HL-60 (cell line): ENCODE measurements around the gene TNXB.

Source experiments
- DNase-seq, 2 experiments: peaks; one replicate each; pipeline ENCODE4 v3.0.0-alpha.2; 2010 to 2020; ENCODE audit warnings: low read depth in 1 of 2, low spot score in 1 of 2
- H3K27ac ChIP-seq: fragments of 250-450 bp; sonication (Bioruptor Pico); replicated peaks from 2 replicates; pipeline ENCODE4 v1.5.1; 2020; ENCODE audit warnings: mild to moderate bottlenecking, moderate library complexity
- H3K27me3 ChIP-seq: fragments of 250-450 bp; sonication (Bioruptor Pico); 2 replicates; pipeline ENCODE4 v1.5.1; 2021; ENCODE audit warnings: mild to moderate bottlenecking, moderate library complexity; ENCODE audit not compliant: insufficient read depth, poor library complexity, severe bottlenecking
- H3K4me3 ChIP-seq: replicated peaks from 2 replicates; pipeline ENCODE4 v1.5.1; 2011; ENCODE audit warnings: mild to moderate bottlenecking, control low read depth, low read length; ENCODE audit not compliant: insufficient read depth
- GABPA ChIP-seq: IDR thresholded peaks from 2 replicates; pipeline ENCODE4 v1.6.1; 2012; ENCODE audit warnings: low read depth
- POLR2AphosphoS5 ChIP-seq: IDR thresholded peaks from 2 replicates; pipeline ENCODE4 v1.6.1; 2012; ENCODE audit warnings: low read depth
- SPI1 ChIP-seq: IDR thresholded peaks from 2 replicates; pipeline ENCODE4 v1.6.1; 2012; ENCODE audit warnings: low read depth, mild to moderate bottlenecking, borderline replicate concordance
- TF ChIP-seq, protein P1 (sequence below): IDR thresholded peaks from one replicate; pipeline ENCODE4 v1.5.1; 2011; ENCODE audit warnings: low read length, control low read depth, inconsistent platforms; ENCODE audit not compliant: insufficient read depth
- TF ChIP-seq, protein P2 (sequence below): IDR thresholded peaks from 2 replicates; pipeline ENCODE4 v1.6.1; 2012; ENCODE audit warnings: low read depth; ENCODE audit not compliant: insufficient replicate concordance

Gene TNXB

DNA sequence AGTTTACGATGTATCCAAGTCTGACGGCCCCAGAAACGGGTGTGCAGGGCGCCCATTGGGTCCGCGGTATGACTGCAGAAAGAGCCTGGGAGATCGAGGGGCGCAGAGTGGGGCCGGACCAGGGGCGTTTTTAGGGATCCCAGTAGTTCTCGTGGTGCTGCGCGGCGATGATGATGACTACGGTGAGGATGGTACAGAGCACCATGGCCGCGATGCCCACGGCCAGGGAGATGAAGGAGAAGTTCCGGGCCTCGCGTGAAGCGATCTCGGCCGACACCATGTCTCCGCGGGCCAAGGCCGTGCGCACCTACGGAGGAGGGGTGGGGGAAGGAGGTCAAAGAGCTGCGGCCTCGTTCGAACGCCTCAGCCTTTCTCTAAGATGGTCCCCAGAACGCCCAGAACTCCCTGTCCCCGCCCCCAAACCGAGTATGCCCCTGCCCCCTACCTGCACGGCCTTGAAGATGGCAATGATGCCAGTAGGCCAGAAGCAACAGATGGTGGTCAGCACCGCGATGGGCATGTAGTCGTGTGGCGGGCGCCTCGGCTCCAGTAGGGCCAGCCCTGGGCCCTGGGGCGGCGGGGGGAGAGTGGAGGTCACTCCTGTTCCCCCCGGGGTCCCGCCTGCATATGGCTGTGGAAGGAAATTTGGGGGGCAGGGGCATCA is 40.1 kb upstream of the TNXB start:
- H3K27me3 ChIP-seq: peaks cover 40% of the 10 kb centered on the region
- H3K27ac ChIP-seq: no peak overlapping the region
- no peak overlapping the region for H3K4me3 ChIP-seq
- TF ChIP-seq, protein P1, sequence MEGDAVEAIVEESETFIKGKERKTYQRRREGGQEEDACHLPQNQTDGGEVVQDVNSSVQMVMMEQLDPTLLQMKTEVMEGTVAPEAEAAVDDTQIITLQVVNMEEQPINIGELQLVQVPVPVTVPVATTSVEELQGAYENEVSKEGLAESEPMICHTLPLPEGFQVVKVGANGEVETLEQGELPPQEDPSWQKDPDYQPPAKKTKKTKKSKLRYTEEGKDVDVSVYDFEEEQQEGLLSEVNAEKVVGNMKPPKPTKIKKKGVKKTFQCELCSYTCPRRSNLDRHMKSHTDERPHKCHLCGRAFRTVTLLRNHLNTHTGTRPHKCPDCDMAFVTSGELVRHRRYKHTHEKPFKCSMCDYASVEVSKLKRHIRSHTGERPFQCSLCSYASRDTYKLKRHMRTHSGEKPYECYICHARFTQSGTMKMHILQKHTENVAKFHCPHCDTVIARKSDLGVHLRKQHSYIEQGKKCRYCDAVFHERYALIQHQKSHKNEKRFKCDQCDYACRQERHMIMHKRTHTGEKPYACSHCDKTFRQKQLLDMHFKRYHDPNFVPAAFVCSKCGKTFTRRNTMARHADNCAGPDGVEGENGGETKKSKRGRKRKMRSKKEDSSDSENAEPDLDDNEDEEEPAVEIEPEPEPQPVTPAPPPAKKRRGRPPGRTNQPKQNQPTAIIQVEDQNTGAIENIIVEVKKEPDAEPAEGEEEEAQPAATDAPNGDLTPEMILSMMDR: no peak
- no peak for TF ChIP-seq POLR2AphosphoS5
- TF ChIP-seq, protein P2, sequence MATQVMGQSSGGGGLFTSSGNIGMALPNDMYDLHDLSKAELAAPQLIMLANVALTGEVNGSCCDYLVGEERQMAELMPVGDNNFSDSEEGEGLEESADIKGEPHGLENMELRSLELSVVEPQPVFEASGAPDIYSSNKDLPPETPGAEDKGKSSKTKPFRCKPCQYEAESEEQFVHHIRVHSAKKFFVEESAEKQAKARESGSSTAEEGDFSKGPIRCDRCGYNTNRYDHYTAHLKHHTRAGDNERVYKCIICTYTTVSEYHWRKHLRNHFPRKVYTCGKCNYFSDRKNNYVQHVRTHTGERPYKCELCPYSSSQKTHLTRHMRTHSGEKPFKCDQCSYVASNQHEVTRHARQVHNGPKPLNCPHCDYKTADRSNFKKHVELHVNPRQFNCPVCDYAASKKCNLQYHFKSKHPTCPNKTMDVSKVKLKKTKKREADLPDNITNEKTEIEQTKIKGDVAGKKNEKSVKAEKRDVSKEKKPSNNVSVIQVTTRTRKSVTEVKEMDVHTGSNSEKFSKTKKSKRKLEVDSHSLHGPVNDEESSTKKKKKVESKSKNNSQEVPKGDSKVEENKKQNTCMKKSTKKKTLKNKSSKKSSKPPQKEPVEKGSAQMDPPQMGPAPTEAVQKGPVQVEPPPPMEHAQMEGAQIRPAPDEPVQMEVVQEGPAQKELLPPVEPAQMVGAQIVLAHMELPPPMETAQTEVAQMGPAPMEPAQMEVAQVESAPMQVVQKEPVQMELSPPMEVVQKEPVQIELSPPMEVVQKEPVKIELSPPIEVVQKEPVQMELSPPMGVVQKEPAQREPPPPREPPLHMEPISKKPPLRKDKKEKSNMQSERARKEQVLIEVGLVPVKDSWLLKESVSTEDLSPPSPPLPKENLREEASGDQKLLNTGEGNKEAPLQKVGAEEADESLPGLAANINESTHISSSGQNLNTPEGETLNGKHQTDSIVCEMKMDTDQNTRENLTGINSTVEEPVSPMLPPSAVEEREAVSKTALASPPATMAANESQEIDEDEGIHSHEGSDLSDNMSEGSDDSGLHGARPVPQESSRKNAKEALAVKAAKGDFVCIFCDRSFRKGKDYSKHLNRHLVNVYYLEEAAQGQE: no peak
- no peak for TF ChIP-seq SPI1
- TF ChIP-seq GABPA: no peak
- no peak for DNase-seq

DNA sequence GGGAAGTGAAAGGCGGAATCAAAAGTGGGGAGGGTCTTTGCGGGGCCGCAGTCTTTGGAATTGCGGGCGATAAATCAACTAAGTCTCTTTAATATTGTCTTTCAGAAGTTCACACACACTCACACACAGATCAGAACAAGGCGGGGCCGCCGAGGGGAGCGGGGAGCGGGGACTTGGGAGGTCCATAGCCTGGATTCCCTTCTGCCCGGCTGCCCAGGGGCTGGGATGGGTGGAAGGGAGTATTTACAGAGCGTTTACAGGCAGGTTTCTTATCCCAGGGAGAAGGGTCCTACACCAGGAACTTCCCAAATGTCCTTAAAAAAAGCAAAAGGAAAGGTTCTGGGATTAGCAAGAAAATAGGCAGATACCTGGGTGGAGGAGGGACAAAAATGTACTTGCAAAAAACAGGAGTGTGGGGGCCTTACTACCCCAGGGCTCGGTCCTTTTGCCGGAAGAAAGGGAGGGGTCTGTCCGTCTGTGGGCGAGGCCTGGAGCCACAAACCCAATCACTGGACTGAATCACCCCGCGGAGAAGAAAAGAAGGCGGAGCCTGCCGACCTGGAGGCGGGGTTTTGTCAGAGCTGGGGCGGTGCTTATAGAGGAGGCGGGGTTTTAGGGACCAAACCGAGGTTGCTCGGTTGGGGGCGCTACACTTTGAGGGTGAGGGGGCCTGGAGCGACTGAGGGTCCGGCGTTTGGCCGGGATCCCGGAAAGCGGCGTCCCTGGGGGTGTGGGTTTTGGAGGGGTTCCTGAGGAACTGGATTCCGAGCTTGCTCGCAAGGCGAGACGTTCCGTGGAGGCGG is 39.4 kb upstream of the TNXB start:
- DNase-seq: no peak
- TF ChIP-seq, protein P2: no peak
- no peak for TF ChIP-seq GABPA
- TF ChIP-seq, protein P1: no peak
- no peak for TF ChIP-seq SPI1
- TF ChIP-seq POLR2AphosphoS5: no peak
- no peak overlapping the region for H3K27ac ChIP-seq
- no peak overlapping the region for H3K4me3 ChIP-seq
- peaks cover 36% of the 10 kb centered on the region for H3K27me3 ChIP-seq

DNA sequence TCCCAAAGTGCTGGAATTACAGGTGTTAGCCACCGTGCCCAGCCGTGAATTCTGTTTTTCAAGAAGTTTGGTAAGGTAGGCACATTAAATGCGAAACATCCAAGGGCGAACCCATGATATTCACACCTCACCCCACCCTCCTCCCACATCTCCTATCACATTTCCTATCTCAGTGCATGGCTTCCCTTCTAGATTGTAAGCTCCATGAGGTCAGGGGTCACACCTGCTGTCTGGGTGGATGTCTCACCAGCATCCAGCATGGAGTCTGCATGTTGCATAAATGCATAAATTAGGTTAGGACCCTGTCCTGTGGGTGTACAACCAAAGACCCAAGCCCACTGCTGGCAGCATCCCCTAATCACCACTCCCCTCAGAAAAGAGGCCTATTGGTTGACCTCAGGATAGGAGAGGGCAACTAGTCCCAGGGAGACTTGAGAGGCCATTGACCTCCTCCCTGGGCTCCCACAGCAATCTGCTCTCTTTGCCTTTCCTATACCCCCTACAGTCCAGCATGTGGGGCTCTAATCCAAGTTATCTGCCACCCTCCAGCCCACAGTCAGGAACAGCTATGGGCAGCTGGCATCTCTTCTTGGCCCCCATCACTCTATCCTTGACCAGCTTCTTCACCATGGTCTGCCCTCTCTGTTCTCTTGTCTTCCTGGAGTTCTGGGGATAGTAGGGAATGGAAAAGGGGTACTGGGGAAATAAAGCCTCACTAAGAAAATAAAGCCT is 38.4 kb upstream of the TNXB start:
- no peak overlapping the region for H3K27ac ChIP-seq
- no peak for DNase-seq
- H3K4me3 ChIP-seq: no peak overlapping the region
- peaks cover 29% of the 10 kb centered on the region for H3K27me3 ChIP-seq
- no peak for TF ChIP-seq GABPA
- TF ChIP-seq POLR2AphosphoS5: no peak
- TF ChIP-seq, protein P1: no peak
- no peak for TF ChIP-seq SPI1
- TF ChIP-seq, protein P2: no peak
